GM19467 (cell line): ENCODE results near the gene SLAIN2.

Experiments used
- ATAC-seq: cut with Tn5 transposase; IDR thresholded peaks from one replicate; pipeline ENCODE4 v1.9.1; 2021; ENCODE audit warnings: mild to moderate bottlenecking, moderate library complexity; ENCODE audit not compliant: unreplicated experiment

Gene SLAIN2

GRCh38 chr4:48368389-48368788 lies 27.1 kb downstream of the SLAIN2 start:
- no peak for ATAC-seq

- ATAC-seq: no peak
These were observed 27.9 kb downstream of the SLAIN2 start for GRCh38 chr4:48369248-48369647.

- ATAC-seq: no peak
These were observed 28.4 kb downstream of the SLAIN2 start for GRCh38 chr4:48369771-48370170.

- ATAC-seq: peak; percentile 57
These were observed 29.2 kb downstream of the SLAIN2 start for GRCh38 chr4:48370260-48371134.

- ATAC-seq: no peak
These were observed 30.9 kb downstream of the SLAIN2 start for GRCh38 chr4:48372272-48372671.

GRCh38 chr4:48375651-48376304 lies 34.4 kb downstream of the SLAIN2 start:
- ATAC-seq: no peak

GRCh38 chr4:48379587-48380180 lies 38.4 kb downstream of the SLAIN2 start:
- no peak for ATAC-seq

- ATAC-seq: no peak
These were observed 39.3 kb downstream of the SLAIN2 start for GRCh38 chr4:48380583-48381167.

GRCh38 chr4:48388525-48389154 lies 47.3 kb downstream of the SLAIN2 start:
- ATAC-seq: no peak

- no peak for ATAC-seq
These were observed 54.7 kb downstream of the SLAIN2 start for GRCh38 chr4:48396043-48396442.

GRCh38 chr4:48400416-48400815 lies 59.1 kb downstream of the SLAIN2 start:
- no peak for ATAC-seq

- no peak for ATAC-seq
These were observed 62.0 kb downstream of the SLAIN2 start for GRCh38 chr4:48403358-48403757.

GRCh38 chr4:48403779-48404178 lies 62.5 kb downstream of the SLAIN2 start:
- no peak for ATAC-seq

- no peak for ATAC-seq
These were observed 64.6 kb downstream of the SLAIN2 start for GRCh38 chr4:48405924-48406323.

GRCh38 chr4:48409203-48409602 lies 67.9 kb downstream of the SLAIN2 start:
- no peak for ATAC-seq

- no peak for ATAC-seq
These were observed 69.5 kb downstream of the SLAIN2 start for GRCh38 chr4:48410812-48411211.

GRCh38 chr4:48420144-48420543 lies 78.8 kb downstream of the SLAIN2 start:
- ATAC-seq: no peak

GRCh38 chr4:48421101-48421500 lies 79.8 kb downstream of the SLAIN2 start:
- ATAC-seq: no peak

- no peak for ATAC-seq
These were observed 87.6 kb downstream of the SLAIN2 start for GRCh38 chr4:48428926-48429325.

- ATAC-seq: no peak
These were observed 88.6 kb downstream of the SLAIN2 start for GRCh38 chr4:48429709-48430474.
